CD14-positive monocyte (primary cell): ENCODE results near the gene FBXO22. TPM values are rescaled to one million over a fixed set of nuclear protein-coding genes. Genes with fewer than 3 reads are reported as not detected.
"Not testable (repeated sequence)": the region's sequence is repeated elsewhere in the genome, so short reads cannot be mapped to it uniquely, and the experiment has no call there.

Source experiments
- DNase-seq, 3 donors: peaks; one replicate each; pipeline ENCODE4 v3.0.0-alpha.2; 2011 to 2022
- H2AFZ ChIP-seq: 2 replicates; pipeline ENCODE4 v1.6.0; 2012; ENCODE audit warnings: mild to moderate bottlenecking, low read depth, low read length, inconsistent platforms; ENCODE audit not compliant: insufficient read depth, poor library complexity, severe bottlenecking
- H3K27ac ChIP-seq, 2 donors: 1 replicate in 1 of 2; 2 replicates in 1 of 2; pipeline ENCODE4 v1.5.1; 2012 to 2013; ENCODE audit warnings: low read length in 2 of 2, control low read depth in 1 of 2, inconsistent platforms in 1 of 2, low read depth in 1 of 2, mild to moderate bottlenecking in 1 of 2
- H3K27me3 ChIP-seq, 2 donors: one replicate each; pipeline versions ENCODE4 v1.6.0 to v1.6.1; 2011 to 2013; ENCODE audit warnings: low read length in 2 of 2; ENCODE audit not compliant: control insufficient read depth in 2 of 2, insufficient read depth in 2 of 2
- H3K36me3 ChIP-seq, 2 donors: replicated peaks in 1 of 2; 1 replicate in 1 of 2; 2 replicates in 1 of 2; pipeline versions ENCODE4 v1.5.1 to v1.6.1; 2012 to 2013; ENCODE audit warnings: low read length in 2 of 2, control low read depth in 1 of 2, inconsistent platforms in 1 of 2, mild to moderate bottlenecking in 1 of 2; ENCODE audit not compliant: insufficient read depth in 2 of 2, control insufficient read depth in 1 of 2
- H3K4me1 ChIP-seq, 2 donors: 1 replicate in 1 of 2; 2 replicates in 1 of 2; pipeline versions ENCODE4 v1.5.1 to v1.6.1; 2012 to 2013; ENCODE audit warnings: low read length in 2 of 2, control low read depth in 1 of 2, inconsistent platforms in 1 of 2, mild to moderate bottlenecking in 1 of 2, moderate library complexity in 1 of 2; ENCODE audit not compliant: insufficient read depth in 2 of 2, control insufficient read depth in 1 of 2
- H3K4me2 ChIP-seq: replicated peaks from 2 replicates; pipeline ENCODE3; 2012; ENCODE audit warnings: low read length, moderate library complexity, mild to moderate bottlenecking; ENCODE audit not compliant: poor library complexity, severe bottlenecking; ENCODE audit errors: extremely low read depth
- H3K4me3 ChIP-seq, 3 experiments: fragments of 200-600 bp in 1 of 3; sonication (generic) in 1 of 3; replicated peaks in 1 of 3; 1 replicate in 2 of 3; 2 replicates in 1 of 3; pipeline ENCODE4 v1.5.1; 2011 to 2013; ENCODE audit warnings: low read length in 3 of 3, mild to moderate bottlenecking in 3 of 3, control low read depth in 2 of 3, low read depth in 2 of 3, inconsistent platforms in 1 of 3, moderate library complexity in 1 of 3
- H3K79me2 ChIP-seq: 2 replicates; pipeline ENCODE4 v1.6.0; 2012; ENCODE audit warnings: mild to moderate bottlenecking, control low read depth, inconsistent platforms, low read length, moderate library complexity; ENCODE audit not compliant: insufficient read depth
- H3K9ac ChIP-seq: 2 replicates; pipeline ENCODE4 v1.6.0; 2017; ENCODE audit warnings: low read length, mild to moderate bottlenecking; ENCODE audit not compliant: insufficient read depth, poor library complexity, severe bottlenecking
- H3K9me3 ChIP-seq, 2 donors: replicated peaks in 1 of 2; 1 replicate in 1 of 2; 2 replicates in 1 of 2; pipeline versions ENCODE4 v1.5.1 to v1.6.1; 2012 to 2013; ENCODE audit warnings: low read length in 2 of 2, control low read depth in 1 of 2; ENCODE audit not compliant: control insufficient read depth in 1 of 2, insufficient read depth in 1 of 2
- H4K20me1 ChIP-seq: 2 replicates; pipeline ENCODE4 v1.6.0; 2012; ENCODE audit warnings: mild to moderate bottlenecking, low read length, control low read depth, moderate library complexity; ENCODE audit not compliant: insufficient read depth
- H3K27ac Mint-ChIP-seq, 7 donors: one replicate each; pipeline ENCODE4 v1.8.0; 2020; ENCODE audit warnings: mild to moderate bottlenecking in 7 of 7, mixed read lengths in 7 of 7, moderate library complexity in 6 of 7, inconsistent platforms in 2 of 7
- H3K27me3 Mint-ChIP-seq, 3 donors: one replicate each; pipeline ENCODE4 v1.8.0; 2021 to 2022; ENCODE audit warnings: low read depth in 3 of 3, mild to moderate bottlenecking in 3 of 3, mixed read lengths in 3 of 3, moderate library complexity in 3 of 3, inconsistent platforms in 1 of 3
- H3K36me3 Mint-ChIP-seq, 2 donors: one replicate each; pipeline ENCODE4 v1.8.0; 2020; ENCODE audit warnings: mixed read lengths in 2 of 2, inconsistent platforms in 1 of 2, mild to moderate bottlenecking in 1 of 2
- H3K4me1 Mint-ChIP-seq: one replicate; pipeline ENCODE4 v1.8.0; 2020; ENCODE audit warnings: mild to moderate bottlenecking, mixed read lengths
- H3K4me3 Mint-ChIP-seq, 2 donors: one replicate each; pipeline ENCODE4 v1.8.0; 2020; ENCODE audit warnings: mild to moderate bottlenecking in 2 of 2, mixed read lengths in 2 of 2, moderate library complexity in 1 of 2
- H3K9me3 Mint-ChIP-seq, 7 donors: one replicate each; pipeline ENCODE4 v1.8.0; 2020 to 2022; ENCODE audit warnings: mixed read lengths in 7 of 7, mild to moderate bottlenecking in 6 of 7, moderate library complexity in 6 of 7, inconsistent platforms in 2 of 7
- WGBS: methylation state at CpG from one replicate; pipeline ENCODE4 v1.1.5; 2013; ENCODE audit warnings: missing lambda C conversion rate; ENCODE audit not compliant: insufficient coverage; 5-methylcytosine and 5-hydroxymethylcytosine counted together
- intact Hi-C, 2 donors: fragments of 100-400 bp; cut with micrococcal nuclease; formaldehyde crosslinking; loops; one replicate each; pipeline versions ENCODE4 v1.15.0 to v1.15.1; 2023
- polyA plus RNA-seq, 3 donors: library from polyadenylated mRNA; depleted of rRNA in 1 of 3; unstranded in 2 of 3; stranded (reverse) in 1 of 3; fragments of 300-500 nt in 2 of 3; fragments of >200 nt in 1 of 3; fragmentation: Illumina TruSeq in 2 of 3; gene quantifications; 1 replicate in 2 of 3; 2 replicates in 1 of 3; pipeline ENCODE4 v1.2.3, GENCODE V29; 2012 to 2021
- TF ChIP-seq, protein P1 (sequence below): fragments of 200-600 bp; IDR thresholded peaks from one replicate; pipeline ENCODE4 v1.8.0; 2022; ENCODE audit warnings: antibody characterized with exemption, mild to moderate bottlenecking

FBXO22 gene
- polyA plus RNA-seq, 3 donors, result 4.2 to 12.8 (median 12.3) TPM

DNA sequence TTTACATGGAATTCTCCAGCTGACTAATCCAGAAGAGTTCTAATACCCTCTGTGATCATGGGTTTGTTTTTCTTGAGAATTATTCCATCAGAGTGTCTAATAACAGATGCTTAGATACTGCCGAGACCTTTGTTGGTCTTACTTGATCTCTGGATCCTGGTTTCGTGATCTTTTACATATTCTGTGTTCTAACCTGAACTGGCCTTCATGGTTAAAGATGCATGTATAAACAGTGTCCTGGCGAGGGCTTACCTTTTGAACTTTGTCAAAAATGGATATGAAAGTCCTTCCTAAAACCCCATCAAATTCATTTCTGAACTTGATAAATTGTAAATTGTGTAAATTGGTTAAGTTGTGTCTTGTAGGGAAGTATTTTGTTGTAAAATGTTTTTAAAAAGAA is 35.7 kb upstream of the FBXO22 start:
- Mint-ChIP-seq H3K4me3 (no peak overlapping the region), H3K27ac (no peak overlapping the region), H3K4me1 (peaks cover 28% of the 10 kb centered on the region), H3K9me3 (no peaks in the 10 kb centered on the region), H3K27me3 (no peaks in the 10 kb centered on the region), H3K36me3 (peaks cover 38 to 62% of the 10 kb centered on the region in 2 donors)
- H3K36me3 ChIP-seq, result peaks cover 13 to 60% of the 10 kb centered on the region in 2 donors
- H3K27me3 ChIP-seq, result no peaks in the 10 kb centered on the region
- DNase-seq, result no peak
- H3K9ac ChIP-seq, result no peak overlapping the region
- no peak overlapping the region for H3K4me3 ChIP-seq
- no CpG with 5 or more reads among the region's 3 CpGs for WGBS
- intact Hi-C loops, result no loop called here
- TF ChIP-seq, protein P1, sequence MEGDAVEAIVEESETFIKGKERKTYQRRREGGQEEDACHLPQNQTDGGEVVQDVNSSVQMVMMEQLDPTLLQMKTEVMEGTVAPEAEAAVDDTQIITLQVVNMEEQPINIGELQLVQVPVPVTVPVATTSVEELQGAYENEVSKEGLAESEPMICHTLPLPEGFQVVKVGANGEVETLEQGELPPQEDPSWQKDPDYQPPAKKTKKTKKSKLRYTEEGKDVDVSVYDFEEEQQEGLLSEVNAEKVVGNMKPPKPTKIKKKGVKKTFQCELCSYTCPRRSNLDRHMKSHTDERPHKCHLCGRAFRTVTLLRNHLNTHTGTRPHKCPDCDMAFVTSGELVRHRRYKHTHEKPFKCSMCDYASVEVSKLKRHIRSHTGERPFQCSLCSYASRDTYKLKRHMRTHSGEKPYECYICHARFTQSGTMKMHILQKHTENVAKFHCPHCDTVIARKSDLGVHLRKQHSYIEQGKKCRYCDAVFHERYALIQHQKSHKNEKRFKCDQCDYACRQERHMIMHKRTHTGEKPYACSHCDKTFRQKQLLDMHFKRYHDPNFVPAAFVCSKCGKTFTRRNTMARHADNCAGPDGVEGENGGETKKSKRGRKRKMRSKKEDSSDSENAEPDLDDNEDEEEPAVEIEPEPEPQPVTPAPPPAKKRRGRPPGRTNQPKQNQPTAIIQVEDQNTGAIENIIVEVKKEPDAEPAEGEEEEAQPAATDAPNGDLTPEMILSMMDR, result no peak
- H3K4me2 ChIP-seq, result no peak overlapping the region
- H2AFZ ChIP-seq, result no peak overlapping the region
- H3K4me1 ChIP-seq, result peaks cover 5 to 10% of the 10 kb centered on the region in 2 donors
- H4K20me1 ChIP-seq, result no peaks in the 10 kb centered on the region
- no peak overlapping the region for H3K27ac ChIP-seq
- no peaks in the 10 kb centered on the region for H3K9me3 ChIP-seq
- peaks cover 62% of the 10 kb centered on the region for H3K79me2 ChIP-seq

DNA sequence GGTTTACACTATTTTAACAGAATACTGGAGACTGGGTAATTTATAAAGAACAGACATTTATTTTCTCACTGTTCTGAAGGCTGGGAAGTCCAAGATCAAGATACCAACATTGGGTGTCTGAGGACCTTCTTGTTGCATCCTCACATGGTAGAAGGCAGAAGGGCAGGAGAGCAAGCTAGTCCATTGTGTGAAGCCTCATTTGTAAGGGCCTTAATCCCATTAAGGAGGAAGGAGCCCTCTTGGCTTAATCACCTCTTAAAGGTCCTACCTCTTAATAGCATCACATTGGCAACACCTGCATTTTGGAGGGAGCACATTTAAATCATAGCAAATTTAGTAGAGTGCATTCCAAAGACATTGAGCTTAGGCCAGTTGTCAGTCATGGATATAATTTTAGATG is 34.2 kb upstream of the FBXO22 start:
- H3K4me1 ChIP-seq, result peaks cover 5 to 10% of the 10 kb centered on the region in 2 donors
- H3K9ac ChIP-seq, result no peak overlapping the region
- Mint-ChIP-seq H3K4me3 (no peak overlapping the region), H3K27ac (peak overlapping the region in 1 of 7 donors; percentile 10), H3K36me3 (peaks cover 43 to 62% of the 10 kb centered on the region in 2 donors), H3K4me1 (peaks cover 23% of the 10 kb centered on the region), H3K9me3 (no peaks in the 10 kb centered on the region), H3K27me3 (no peaks in the 10 kb centered on the region)
- H3K4me2 ChIP-seq, result no peak overlapping the region
- H3K9me3 ChIP-seq, result no peaks in the 10 kb centered on the region
- H3K36me3 ChIP-seq, result peaks cover 26 to 71% of the 10 kb centered on the region in 2 donors
- intact Hi-C loops, result no loop called here
- no peaks in the 10 kb centered on the region for H4K20me1 ChIP-seq
- H3K27ac ChIP-seq, result peak overlapping the region in 1 of 2 donors; percentile 34
- TF ChIP-seq, protein P1, result no peak
- no peaks in the 10 kb centered on the region for H3K27me3 ChIP-seq
- peaks cover 48% of the 10 kb centered on the region for H3K79me2 ChIP-seq
- DNase-seq, result no peak
- no peak overlapping the region for H2AFZ ChIP-seq
- no peak overlapping the region for H3K4me3 ChIP-seq

DNA sequence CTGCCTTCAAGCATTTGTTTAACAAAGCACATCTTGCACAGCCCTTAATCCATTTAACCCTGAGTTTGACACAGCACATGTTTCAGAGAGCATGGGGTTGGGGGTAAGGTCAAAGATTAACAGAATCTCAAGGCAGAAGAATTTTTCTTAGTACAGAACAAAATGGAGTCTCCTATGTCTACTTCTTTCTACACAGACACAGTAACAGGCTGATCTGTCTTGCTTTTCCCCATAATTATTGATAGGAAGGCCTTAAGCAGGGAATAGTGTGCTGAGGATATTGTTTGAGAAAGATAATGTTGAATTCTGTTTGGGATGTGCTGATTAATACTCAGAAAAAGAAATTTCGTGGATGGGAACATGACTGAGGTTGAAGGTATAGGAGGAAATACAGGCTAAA is 32.1 kb upstream of the FBXO22 start:
- H2AFZ ChIP-seq, H3K4me3 Mint-ChIP-seq, DNase-seq, H3K4me2 ChIP-seq, H3K27ac ChIP-seq, intact Hi-C loops, H3K27me3 Mint-ChIP-seq, H3K27me3 ChIP-seq, H3K9me3 ChIP-seq, H3K4me3 ChIP-seq, H3K9ac ChIP-seq, H3K4me1 ChIP-seq, H3K9me3 Mint-ChIP-seq, H4K20me1 ChIP-seq: not testable (repeated sequence)
- 100% methylated on average over 1 of the region's 1 CpG for WGBS
- H3K79me2 ChIP-seq, result peaks cover 27% of the 10 kb centered on the region
- peaks cover 53 to 71% of the 10 kb centered on the region in 2 donors for H3K36me3 Mint-ChIP-seq
- H3K36me3 ChIP-seq, result peaks cover 42 to 74% of the 10 kb centered on the region in 2 donors
- H3K27ac Mint-ChIP-seq, result peak overlapping the region in 1 of 7 donors; percentile 31
- peaks cover 18% of the 10 kb centered on the region for H3K4me1 Mint-ChIP-seq
